HepG2 (cell line): Measurements from ENCODE around the gene NXPH4. TPM values are rescaled to one million over a fixed set of nuclear protein-coding genes. Genes with fewer than 3 reads are reported as not detected.

Experiments used
- ATAC-seq: fragments of 200-7000 bp; cut with Tn5 transposase; 3 replicates; pipeline ENCODE4 v1.9.1; 2020; ENCODE audit warnings: mild to moderate bottlenecking, moderate library complexity
- BruUV-seq: library from RNA; stranded (reverse); fragments of 400-500 nt; replicated peaks from 2 replicates; lab custom pipeline; 2021; lab: Mats Ljungman, UMichigan
- CTCF ChIA-PET: fragments of 300-600 bp; formaldehyde crosslinking; extraction: SDS; loops from one replicate; lab custom pipeline; 2021; ENCODE audit warnings: low total read pairs, inconsistent platforms, low intra/inter-chr PET ratio; lab: Yijun Ruan, JAX
- POLR2A ChIA-PET: fragments of 350-600 bp; sonication (Branson Sonifier 250); formaldehyde crosslinking; loops from one replicate; lab custom pipeline; 2020; ENCODE audit warnings: antibody characterized with exemption, inconsistent platforms; lab: Yijun Ruan, JAX
- DNase-seq: peaks from one replicate; pipeline ENCODE4 v3.0.0-alpha.2; 2015; ENCODE audit warnings: low spot score
- FAIRE-seq: peaks from 3 replicates; lab custom pipeline; 2011; peaks lifted over from hg19 to GRCh38; lab: Jason Lieb, UNC
- H2AFZ ChIP-seq: one replicate; pipeline ENCODE4 v1.6.1; 2011; ENCODE audit warnings: low read length, inconsistent platforms
- H3K27ac ChIP-seq: fragments of 300-600 bp; 3 replicates; pipeline ENCODE4 v1.8.0; 2011; ENCODE audit warnings: mixed run types, mild to moderate bottlenecking, mixed read lengths, low read length, inconsistent platforms; ENCODE audit not compliant: insufficient read depth; ENCODE audit errors: extremely low read length
- H3K27me3 ChIP-seq, 2 experiments: fragments of 200-600 bp in 1 of 2; 2 replicates in 1 of 2; 3 replicates in 1 of 2; pipeline versions ENCODE4 v1.6.0 to v1.8.0; 2011; ENCODE audit warnings: low read length in 2 of 2, mild to moderate bottlenecking in 2 of 2, moderate library complexity in 2 of 2, inconsistent platforms in 1 of 2; ENCODE audit not compliant: insufficient read depth in 2 of 2, control insufficient read depth in 1 of 2
- H3K36me3 ChIP-seq, 2 experiments: fragments of 200-600 bp in 1 of 2; replicated peaks in 1 of 2; 2 replicates in 1 of 2; 3 replicates in 1 of 2; pipeline versions ENCODE4 v1.5.1 to v1.8.0; 2011; ENCODE audit warnings: low read length in 2 of 2, inconsistent platforms in 1 of 2; ENCODE audit not compliant: insufficient read depth in 2 of 2, control insufficient read depth in 1 of 2
- H3K4me1 ChIP-seq: 2 replicates; pipeline ENCODE4 v1.5.1; 2012; ENCODE audit warnings: low read length, inconsistent platforms; ENCODE audit not compliant: insufficient read depth
- H3K4me2 ChIP-seq: 2 replicates; pipeline ENCODE4 v1.6.0; 2011; ENCODE audit warnings: low read depth, low read length, inconsistent platforms
- H3K4me3 ChIP-seq, 3 experiments: fragments of 200-600 bp in 1 of 3; sonication (generic), shearing (Covaris generic) in 1 of 3; replicated peaks in 1 of 3; 2 replicates each; pipeline ENCODE4 v1.5.1; 2011 to 2016; ENCODE audit warnings: low read length in 3 of 3, inconsistent platforms in 2 of 3, low read depth in 2 of 3, mild to moderate bottlenecking in 2 of 3, control low read depth in 1 of 3, mixed read lengths in 1 of 3; ENCODE audit not compliant: insufficient read depth in 1 of 3
- H3K79me2 ChIP-seq: one replicate; pipeline ENCODE4 v1.6.1; 2011; ENCODE audit warnings: low read length, inconsistent platforms; ENCODE audit not compliant: insufficient read depth
- H3K9ac ChIP-seq: 2 replicates; pipeline ENCODE4 v1.6.0; 2011; ENCODE audit warnings: mild to moderate bottlenecking, low read depth, low read length, inconsistent platforms; ENCODE audit not compliant: insufficient read depth
- H3K9me3 ChIP-seq: 2 replicates; pipeline ENCODE4 v1.5.1; 2012; ENCODE audit warnings: mild to moderate bottlenecking, low read length
- H4K20me1 ChIP-seq: 2 replicates; pipeline ENCODE4 v1.6.0; 2011; ENCODE audit warnings: inconsistent platforms, mild to moderate bottlenecking, low read length, moderate library complexity; ENCODE audit not compliant: insufficient read depth
- CAMTA2 ChIP-seq: sonication (generic); formaldehyde crosslinking; IDR thresholded peaks from 2 replicates; pipeline ENCODE4 v1.4.0; 2020; ENCODE audit warnings: mild to moderate bottlenecking, missing genetic modification reagents, borderline replicate concordance
- KMT2A ChIP-seq: sonication (generic); formaldehyde crosslinking; IDR thresholded peaks from 2 replicates; pipeline ENCODE4 v1.4.0; 2020; ENCODE audit warnings: missing genetic modification reagents
- TOPORS ChIP-seq: sonication (generic); formaldehyde crosslinking; IDR thresholded peaks from 2 replicates; pipeline ENCODE4 v1.8.0; 2023; ENCODE audit warnings: mild to moderate bottlenecking, missing genetic modification reagents
- ZFP36L2 ChIP-seq: sonication (generic); formaldehyde crosslinking; IDR thresholded peaks from 2 replicates; pipeline ENCODE4 v1.4.0; 2020; ENCODE audit warnings: missing genetic modification reagents
- ZNF276 ChIP-seq: sonication (generic); formaldehyde crosslinking; IDR thresholded peaks from 2 replicates; pipeline ENCODE4 v1.4.0; 2020; ENCODE audit warnings: mild to moderate bottlenecking, low read depth, missing genetic modification reagents
- ZNF431 ChIP-seq: sonication (generic); formaldehyde crosslinking; IDR thresholded peaks from 2 replicates; pipeline ENCODE4 v1.9.0; 2022; ENCODE audit warnings: missing genetic modification reagents, low read depth, mild to moderate bottlenecking, borderline replicate concordance
- ZNF83 ChIP-seq: sonication (generic); formaldehyde crosslinking; IDR thresholded peaks from 2 replicates; pipeline ENCODE4 v1.4.0; 2020; ENCODE audit warnings: missing genetic modification reagents, mild to moderate bottlenecking, borderline replicate concordance
- WGBS: methylation state at CpG from one replicate; pipeline ENCODE4 v1.1.6; 2017; ENCODE audit warnings: low lambda C conversion rate; 5-methylcytosine and 5-hydroxymethylcytosine counted together
- in situ Hi-C: cut with HindIII; loops from 2 replicates; pipeline ENCODE4 v1.10.0; 2017; ENCODE audit warnings: low pct_unique_long_range_greater_than_20kb; ENCODE audit not compliant: extremely low pct_ligation_motif_present
- intact Hi-C: fragments of 100-400 bp; cut with micrococcal nuclease; formaldehyde crosslinking; loops from one replicate; pipeline ENCODE4 v1.10.0; 2022; ENCODE audit not compliant: unreplicated experiment
- polyA plus RNA-seq, 8 experiments: library from polyadenylated mRNA; depleted of rRNA in 3 of 8; stranded (reverse) in 7 of 8; unstranded in 1 of 8; fragments of >200 nt; fragmentation: Illumina TruSeq in 4 of 8; extraction: Trizol in 4 of 8; gene quantifications; 2 replicates each; pipeline versions ENCODE4 v1.2.1 to v1.2.3, GENCODE V29; 2011 to 2016; ENCODE audit warnings: low read depth in 4 of 8, missing spikeins in 1 of 8, mixed read lengths in 1 of 8; ENCODE audit not compliant: insufficient read depth in 1 of 8
- total RNA-seq, 5 experiments: library from RNA; depleted of rRNA; stranded (reverse); fragments of >200 nt; fragmentation: Illumina TruSeq; extraction: Trizol; gene quantifications; 2 replicates each; pipeline ENCODE4 v1.2.3, GENCODE V29; 2016; ENCODE audit warnings: low read depth in 1 of 5
- TF ChIP-seq, protein P1 (sequence below), 2 experiments: sonication (generic) in 1 of 2; formaldehyde crosslinking in 1 of 2; IDR thresholded peaks; 2 replicates each; pipeline versions ENCODE4 v1.4.0 to v1.6.1; 2016 to 2020; ENCODE audit warnings: borderline replicate concordance in 1 of 2, low read depth in 1 of 2, mild to moderate bottlenecking in 1 of 2, missing genetic modification reagents in 1 of 2
- TF ChIP-seq, protein P2 (sequence below): sonication (generic); formaldehyde crosslinking; IDR thresholded peaks from 2 replicates; pipeline ENCODE4 v1.5.0; 2020; ENCODE audit warnings: mild to moderate bottlenecking, missing genetic modification reagents, borderline replicate concordance

The NXPH4 gene
- total and polyA plus RNA-seq, 2 of the 13 experiments (the other 11 are each of a cell fraction or from before 2014, with no cell fraction given): 0.13 TPM; not detected in 1

- CTCF ChIA-PET: interaction anchor here (1.5 to 11.7 kb wide), 3 partner anchors 15 to 59 kb away, joined by 3 to 308 read pairs (median 87); partner anchors contain the start of genes NXPH4 and SHMT2
- no peak for ATAC-seq
- H3K9ac ChIP-seq: no peak overlapping the region
- no peaks in the 10 kb centered on the region for H3K9me3 ChIP-seq
- H3K4me3 ChIP-seq: no peak overlapping the region; a peak in 1 of 6 replicates
- in situ Hi-C loops: no loop called here
- no peak overlapping the region for H2AFZ ChIP-seq
- H3K27ac ChIP-seq: no peak overlapping the region
- no peak for TF ChIP-seq ZNF83 (CRISPR knock-in tag)
- TF ChIP-seq KMT2A (CRISPR knock-in tag): no peak
- no peak for TF ChIP-seq TOPORS (CRISPR knock-in tag)
- no peak for TF ChIP-seq ZNF431
- TF ChIP-seq, protein P1, sequence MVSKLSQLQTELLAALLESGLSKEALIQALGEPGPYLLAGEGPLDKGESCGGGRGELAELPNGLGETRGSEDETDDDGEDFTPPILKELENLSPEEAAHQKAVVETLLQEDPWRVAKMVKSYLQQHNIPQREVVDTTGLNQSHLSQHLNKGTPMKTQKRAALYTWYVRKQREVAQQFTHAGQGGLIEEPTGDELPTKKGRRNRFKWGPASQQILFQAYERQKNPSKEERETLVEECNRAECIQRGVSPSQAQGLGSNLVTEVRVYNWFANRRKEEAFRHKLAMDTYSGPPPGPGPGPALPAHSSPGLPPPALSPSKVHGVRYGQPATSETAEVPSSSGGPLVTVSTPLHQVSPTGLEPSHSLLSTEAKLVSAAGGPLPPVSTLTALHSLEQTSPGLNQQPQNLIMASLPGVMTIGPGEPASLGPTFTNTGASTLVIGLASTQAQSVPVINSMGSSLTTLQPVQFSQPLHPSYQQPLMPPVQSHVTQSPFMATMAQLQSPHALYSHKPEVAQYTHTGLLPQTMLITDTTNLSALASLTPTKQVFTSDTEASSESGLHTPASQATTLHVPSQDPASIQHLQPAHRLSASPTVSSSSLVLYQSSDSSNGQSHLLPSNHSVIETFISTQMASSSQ (IDR thresholded peaks at IDR 0.05; ENCODE audit: low read depth): no peak
- TF ChIP-seq, protein P1 (CRISPR knock-in tag; IDR thresholded peaks at IDR 0.05; ENCODE audit: borderline replicate concordance): no peak
- TF ChIP-seq ZFP36L2: no peak
- no peak for TF ChIP-seq CAMTA2 (CRISPR knock-in tag)
- TF ChIP-seq ZNF276 (CRISPR knock-in tag): no peak
- TF ChIP-seq, protein P2, sequence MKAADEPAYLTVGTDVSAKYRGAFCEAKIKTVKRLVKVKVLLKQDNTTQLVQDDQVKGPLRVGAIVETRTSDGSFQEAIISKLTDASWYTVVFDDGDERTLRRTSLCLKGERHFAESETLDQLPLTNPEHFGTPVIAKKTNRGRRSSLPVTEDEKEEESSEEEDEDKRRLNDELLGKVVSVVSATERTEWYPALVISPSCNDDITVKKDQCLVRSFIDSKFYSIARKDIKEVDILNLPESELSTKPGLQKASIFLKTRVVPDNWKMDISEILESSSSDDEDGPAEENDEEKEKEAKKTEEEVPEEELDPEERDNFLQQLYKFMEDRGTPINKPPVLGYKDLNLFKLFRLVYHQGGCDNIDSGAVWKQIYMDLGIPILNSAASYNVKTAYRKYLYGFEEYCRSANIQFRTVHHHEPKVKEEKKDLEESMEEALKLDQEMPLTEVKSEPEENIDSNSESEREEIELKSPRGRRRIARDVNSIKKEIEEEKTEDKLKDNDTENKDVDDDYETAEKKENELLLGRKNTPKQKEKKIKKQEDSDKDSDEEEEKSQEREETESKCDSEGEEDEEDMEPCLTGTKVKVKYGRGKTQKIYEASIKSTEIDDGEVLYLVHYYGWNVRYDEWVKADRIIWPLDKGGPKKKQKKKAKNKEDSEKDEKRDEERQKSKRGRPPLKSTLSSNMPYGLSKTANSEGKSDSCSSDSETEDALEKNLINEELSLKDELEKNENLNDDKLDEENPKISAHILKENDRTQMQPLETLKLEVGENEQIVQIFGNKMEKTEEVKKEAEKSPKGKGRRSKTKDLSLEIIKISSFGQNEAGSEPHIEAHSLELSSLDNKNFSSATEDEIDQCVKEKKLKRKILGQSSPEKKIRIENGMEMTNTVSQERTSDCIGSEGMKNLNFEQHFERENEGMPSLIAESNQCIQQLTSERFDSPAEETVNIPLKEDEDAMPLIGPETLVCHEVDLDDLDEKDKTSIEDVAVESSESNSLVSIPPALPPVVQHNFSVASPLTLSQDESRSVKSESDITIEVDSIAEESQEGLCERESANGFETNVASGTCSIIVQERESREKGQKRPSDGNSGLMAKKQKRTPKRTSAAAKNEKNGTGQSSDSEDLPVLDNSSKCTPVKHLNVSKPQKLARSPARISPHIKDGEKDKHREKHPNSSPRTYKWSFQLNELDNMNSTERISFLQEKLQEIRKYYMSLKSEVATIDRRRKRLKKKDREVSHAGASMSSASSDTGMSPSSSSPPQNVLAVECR: no peak
- no peak for DNase-seq
- WGBS: 30% methylated on average over 32 of the region's 48 CpGs
- intact Hi-C loops: no loop called here
- no peak for FAIRE-seq
- H3K4me2 ChIP-seq: peak overlapping the region; percentile 99; the same call in 1 of the 2 replicates
- H4K20me1 ChIP-seq: no peaks in the 10 kb centered on the region; the same call in 1 of the 2 replicates
- no peaks in the 10 kb centered on the region for H3K79me2 ChIP-seq
- no peaks in the 10 kb centered on the region for H3K36me3 ChIP-seq
- H3K27me3 ChIP-seq: peaks cover 19 to 55% of the 10 kb centered on the region in 2 experiments
- POLR2A ChIA-PET: interaction anchor here (1.1 to 8.9 kb wide), 2 partner anchors 11 to 19 kb away, joined by 3 to 116 read pairs; partner anchors contain the start of gene SHMT2
- H3K4me1 ChIP-seq: peaks cover 74% of the 10 kb centered on the region
- BruUV-seq: no TSS peak
Measured at GRCh38 chr12:57241402-57242310, 25.1 kb downstream of the NXPH4 start.
